Astrocyte of the spinal cord (primary cell): ENCODE data around the gene ZBTB16.

Experiments
- DNase-seq: peaks from one replicate; pipeline ENCODE4 v3.0.0; 2011; ENCODE audit warnings: low read depth, low spot score
- H3K4me3 ChIP-seq: 2 replicates; pipeline ENCODE4 v1.5.1; 2011; ENCODE audit warnings: low read depth, mild to moderate bottlenecking, low read length, moderate library complexity
- in situ Hi-C: cut with HindIII; loops from 2 replicates; pipeline ENCODE4 v1.10.0; 2017; ENCODE audit warnings: low sequenced_read_pairs
- TF ChIP-seq, protein P1 (sequence below): IDR thresholded peaks from 2 replicates; pipeline ENCODE4 v1.5.1; 2012; ENCODE audit warnings: low read depth, mild to moderate bottlenecking, low read length, inconsistent platforms

ZBTB16 gene

DNA sequence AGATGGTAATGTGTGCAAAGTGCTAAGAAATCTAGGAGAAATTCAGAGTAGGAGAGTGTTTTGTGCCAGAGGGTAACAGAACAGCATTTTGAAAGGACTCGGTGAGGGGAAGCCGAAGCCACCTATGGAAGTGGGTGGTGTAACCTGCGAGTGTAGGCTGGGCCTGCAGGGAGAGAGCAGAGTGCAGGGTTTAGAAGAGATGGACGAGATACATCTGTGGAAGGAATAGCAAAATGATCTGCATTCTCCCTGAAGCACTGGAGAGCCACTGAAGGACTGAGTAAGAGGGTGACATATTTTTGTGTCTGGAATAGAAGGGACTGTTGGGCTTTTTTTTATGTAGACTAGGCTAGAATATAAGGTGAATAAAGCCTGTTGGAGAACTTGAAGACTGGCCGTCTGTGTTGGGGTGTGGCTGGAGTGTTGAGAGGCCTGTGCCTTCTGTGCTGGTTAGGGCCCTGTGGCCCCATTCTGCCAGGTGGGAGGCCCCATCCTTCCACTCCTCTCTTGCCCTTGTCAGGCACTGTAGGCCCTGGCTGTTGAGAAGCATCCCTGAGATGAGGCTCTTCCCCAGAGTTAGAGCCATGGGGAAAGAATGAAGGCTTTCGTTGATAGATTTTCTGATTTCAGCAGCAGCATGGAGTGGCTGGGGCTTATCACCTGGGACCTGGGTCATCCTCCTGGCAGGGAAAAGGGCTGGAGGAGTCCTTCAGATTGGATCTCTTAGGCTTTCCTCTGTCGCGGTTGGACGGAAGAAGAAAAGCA is 102.2 kb downstream of the ZBTB16 start:
- DNase-seq = no peak
- H3K4me3 ChIP-seq = no peak overlapping the region
- in situ Hi-C loops = no loop called here
- TF ChIP-seq, protein P1, sequence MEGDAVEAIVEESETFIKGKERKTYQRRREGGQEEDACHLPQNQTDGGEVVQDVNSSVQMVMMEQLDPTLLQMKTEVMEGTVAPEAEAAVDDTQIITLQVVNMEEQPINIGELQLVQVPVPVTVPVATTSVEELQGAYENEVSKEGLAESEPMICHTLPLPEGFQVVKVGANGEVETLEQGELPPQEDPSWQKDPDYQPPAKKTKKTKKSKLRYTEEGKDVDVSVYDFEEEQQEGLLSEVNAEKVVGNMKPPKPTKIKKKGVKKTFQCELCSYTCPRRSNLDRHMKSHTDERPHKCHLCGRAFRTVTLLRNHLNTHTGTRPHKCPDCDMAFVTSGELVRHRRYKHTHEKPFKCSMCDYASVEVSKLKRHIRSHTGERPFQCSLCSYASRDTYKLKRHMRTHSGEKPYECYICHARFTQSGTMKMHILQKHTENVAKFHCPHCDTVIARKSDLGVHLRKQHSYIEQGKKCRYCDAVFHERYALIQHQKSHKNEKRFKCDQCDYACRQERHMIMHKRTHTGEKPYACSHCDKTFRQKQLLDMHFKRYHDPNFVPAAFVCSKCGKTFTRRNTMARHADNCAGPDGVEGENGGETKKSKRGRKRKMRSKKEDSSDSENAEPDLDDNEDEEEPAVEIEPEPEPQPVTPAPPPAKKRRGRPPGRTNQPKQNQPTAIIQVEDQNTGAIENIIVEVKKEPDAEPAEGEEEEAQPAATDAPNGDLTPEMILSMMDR = no peak

DNA sequence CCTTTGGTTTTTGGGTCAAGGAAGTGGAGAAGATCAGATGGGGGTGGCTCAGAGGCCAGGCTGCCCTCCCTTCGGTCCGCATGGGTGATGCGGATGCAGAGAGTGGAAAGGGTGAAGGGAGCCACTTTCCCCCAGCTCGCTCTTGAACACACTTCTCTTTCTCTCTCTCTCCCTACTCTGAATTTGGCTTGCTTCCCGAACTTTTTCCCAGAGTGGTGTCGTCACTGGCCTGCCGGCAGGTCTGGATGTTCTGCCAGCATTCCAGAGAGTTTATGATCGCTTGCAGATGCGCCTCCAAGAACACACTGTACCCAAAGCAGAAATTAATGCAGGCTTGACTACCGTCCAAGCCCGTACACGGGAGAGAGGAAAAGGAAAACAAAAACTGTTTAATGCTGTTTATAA is 103.2 kb downstream of the ZBTB16 start:
- DNase-seq = peak; percentile 100
- no peak overlapping the region for H3K4me3 ChIP-seq
- in situ Hi-C loops = no loop called here
- TF ChIP-seq, protein P1 = no peak

DNA sequence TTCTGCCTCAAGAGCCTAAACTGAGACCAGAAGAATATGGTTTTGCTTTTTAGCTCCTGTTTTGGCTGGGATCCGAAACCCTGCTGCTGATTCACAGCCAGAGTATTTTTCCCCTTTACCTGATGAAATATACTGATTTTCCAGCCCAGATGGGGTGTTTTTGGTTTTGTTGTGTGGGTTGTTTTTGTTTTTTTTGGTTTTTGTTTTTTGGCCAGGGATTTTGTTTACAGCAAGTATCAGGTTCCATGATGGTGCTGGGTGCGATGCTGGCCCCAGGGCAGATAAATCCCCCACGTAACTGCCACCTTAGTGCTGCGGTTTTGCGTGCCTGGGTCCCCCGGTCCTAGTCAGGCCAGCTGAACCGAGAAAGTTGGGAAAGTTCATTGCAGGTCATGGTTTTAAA is 103.7 kb downstream of the ZBTB16 start:
- no peak overlapping the region for H3K4me3 ChIP-seq
- TF ChIP-seq, protein P1 = no peak
- no peak for DNase-seq
- in situ Hi-C loops = no loop called here

DNA sequence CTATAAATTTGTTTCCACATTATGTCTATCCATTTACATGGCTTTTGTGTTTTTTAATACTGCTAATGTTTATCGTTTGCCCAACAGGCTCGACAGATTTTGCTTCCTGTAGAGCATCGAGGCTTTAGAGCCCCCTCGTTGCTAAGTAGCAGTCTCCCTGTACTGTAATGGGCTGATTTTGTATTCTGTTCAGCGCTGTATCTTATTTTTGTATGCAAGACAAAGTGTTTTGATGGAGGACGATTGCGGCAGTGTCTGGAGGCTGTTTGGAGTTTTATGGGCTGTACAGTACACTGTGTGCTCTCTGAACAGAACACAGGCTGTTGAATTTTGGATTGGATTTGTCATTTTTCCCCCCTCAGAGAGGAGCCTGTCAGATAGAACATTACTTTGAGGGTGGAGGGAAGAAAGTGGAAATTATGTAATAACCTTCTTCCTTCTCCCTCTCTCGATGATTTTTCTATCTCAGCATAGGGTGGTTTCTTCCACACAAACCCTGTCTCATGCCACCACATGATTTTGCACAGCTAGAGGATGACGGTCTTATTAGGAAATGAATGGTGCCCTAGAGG is 104.4 kb downstream of the ZBTB16 start:
- TF ChIP-seq, protein P1 = no peak
- in situ Hi-C loops = no loop called here
- H3K4me3 ChIP-seq = no peak overlapping the region
- DNase-seq = peak; percentile 52

DNA sequence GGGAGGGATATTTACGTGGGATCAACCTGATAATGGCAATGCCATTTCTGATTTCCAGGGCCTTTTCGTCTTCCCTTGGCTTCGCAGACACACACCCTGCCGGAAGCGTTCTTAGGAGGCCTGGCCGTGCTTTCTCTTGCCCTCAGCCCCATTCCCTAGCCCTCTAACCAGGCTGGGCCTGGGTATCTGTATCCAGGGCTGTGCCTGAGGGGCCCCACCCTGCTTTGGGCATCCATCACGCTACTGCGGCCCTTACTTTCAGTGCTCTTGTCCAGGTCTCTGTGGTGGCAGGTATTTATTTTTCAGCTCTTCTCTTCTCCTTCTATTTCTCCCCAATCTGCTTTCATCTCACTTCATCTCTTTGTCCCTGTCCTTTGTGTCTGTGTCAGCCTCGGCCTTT is 105.0 kb downstream of the ZBTB16 start:
- TF ChIP-seq, protein P1 = no peak
- in situ Hi-C loops = no loop called here
- no peak for DNase-seq

DNA sequence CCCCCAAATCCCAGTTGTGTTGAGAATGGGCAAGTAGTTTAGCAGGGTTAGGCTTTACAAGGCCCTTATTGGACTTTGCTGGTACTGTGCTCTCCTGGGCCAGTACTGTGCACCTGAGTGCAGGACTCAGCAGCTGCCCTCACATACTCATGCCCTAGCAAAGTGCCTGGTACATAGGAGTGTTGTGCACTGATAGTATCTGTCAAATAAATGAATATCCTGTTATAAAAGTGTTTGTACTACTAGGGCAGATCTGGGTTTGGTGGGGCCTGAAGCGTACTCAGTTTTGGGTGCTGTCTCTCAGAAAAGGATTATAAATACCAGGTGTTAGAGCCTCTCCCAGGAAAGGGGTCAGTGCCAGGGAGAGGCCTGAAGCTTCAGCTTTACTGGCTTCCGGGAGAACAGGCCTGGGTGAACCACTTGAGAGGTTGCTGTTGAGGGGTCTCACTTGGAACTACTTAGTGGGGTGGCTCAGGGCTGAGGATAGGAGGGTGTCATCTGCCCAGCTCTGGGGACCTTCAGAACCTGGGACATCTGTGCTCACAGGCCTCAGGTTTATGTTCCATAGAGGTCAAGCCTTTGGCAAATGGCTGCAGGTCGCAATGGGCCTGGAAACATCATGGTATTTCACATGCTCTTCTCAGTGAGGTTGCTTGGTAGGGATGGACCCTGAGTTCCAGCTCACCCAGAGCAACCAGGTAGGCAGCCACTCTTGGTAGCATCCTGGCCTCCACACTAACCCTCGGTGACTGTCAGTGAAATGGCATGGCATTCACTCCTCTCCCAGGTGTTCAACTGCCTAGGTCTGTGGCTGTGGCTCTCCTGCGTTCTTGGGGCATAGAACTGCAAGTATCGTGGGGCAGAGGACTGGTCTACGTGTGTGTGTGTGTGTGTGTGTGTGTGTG is 106.1 kb downstream of the ZBTB16 start:
- no peak for DNase-seq
- no peak overlapping the region for H3K4me3 ChIP-seq
- in situ Hi-C loops = no loop called here
- TF ChIP-seq, protein P1 = no peak

More for the DNA sequence above, 105.0 kb downstream of the ZBTB16 start:
- H3K4me3 ChIP-seq = no peak overlapping the region
